A549 (cell line): ENCODE data around the gene LRRC7. TPM values are rescaled to one million over a fixed set of nuclear protein-coding genes. Genes with fewer than 3 reads are reported as not detected.

Experiments
- ATAC-seq, 2 experiments: fragments of 200-7000 bp in 1 of 2; fragments of >200 bp in 1 of 2; cut with Nextera tagmentation in 1 of 2; cut with Tn5 transposase in 1 of 2; 3 replicates each; pipeline versions ENCODE4 v1.8.0 to v1.9.1; 2018 to 2020; ENCODE audit warnings: mild to moderate bottlenecking in 1 of 2, moderate library complexity in 1 of 2
- CTCF ChIA-PET: fragments of 300-600 bp; sonication (Branson Sonifier 250); formaldehyde crosslinking; extraction: SDS; loops from one replicate; lab custom pipeline; 2021; ENCODE audit warnings: antibody characterized with exemption, inconsistent platforms; lab: Yijun Ruan, JAX
- POLR2A ChIA-PET: fragments of 350-600 bp; formaldehyde crosslinking; extraction: SDS; loops from one replicate; lab custom pipeline; 2021; ENCODE audit warnings: antibody characterized with exemption, inconsistent platforms; lab: Yijun Ruan, JAX
- DNase-seq, 2 experiments: peaks; one replicate each; pipeline versions ENCODE4 v3.0.0 to v3.0.0-alpha.2; 2011 to 2016; ENCODE audit warnings: low read depth in 1 of 2, low spot score in 1 of 2
- FAIRE-seq: peaks from 2 replicates; lab custom pipeline; 2011; peaks lifted over from hg19 to GRCh38; lab: Jason Lieb, UNC
- H3K27ac ChIP-seq, 2 experiments: fragments of >200 bp; sonication (Bioruptor Twin); formaldehyde crosslinking; 3 replicates each; pipeline ENCODE4 v1.5.1; 2016 to 2017
- H3K4me1 ChIP-seq: fragments of >200 bp; sonication (Bioruptor Twin); formaldehyde crosslinking; 3 replicates; pipeline ENCODE4 v1.6.1; 2016
- H3K4me2 ChIP-seq: fragments of >200 bp; sonication (Bioruptor Twin); formaldehyde crosslinking; 3 replicates; pipeline ENCODE4 v1.6.1; 2016
- H3K4me3 ChIP-seq: fragments of >200 bp; sonication (Bioruptor Twin); formaldehyde crosslinking; 3 replicates; pipeline ENCODE4 v1.5.1; 2016
- H3K9me3 ChIP-seq: fragments of >200 bp; sonication (Bioruptor Twin); formaldehyde crosslinking; 3 replicates; pipeline ENCODE4 v1.6.1; 2016
- CBX8 ChIP-seq: fragments of 200-600 bp; sonication (generic); IDR thresholded peaks from 2 replicates; pipeline ENCODE4 v1.6.1; 2016
- CTCF ChIP-seq: fragments of >200 bp; sonication (Bioruptor Twin); formaldehyde crosslinking; IDR thresholded peaks from 3 replicates; pipeline ENCODE4 v1.5.1; 2016
- HMGXB4 ChIP-seq: fragments of 250-450 bp; sonication (Bioruptor Pico); IDR thresholded peaks from 2 replicates; pipeline ENCODE4 v1.5.0; 2021; ENCODE audit warnings: mild to moderate bottlenecking, moderate library complexity, borderline replicate concordance
- HOXB13 ChIP-seq: fragments of 250-450 bp; sonication (Bioruptor Pico); IDR thresholded peaks from 2 replicates; pipeline ENCODE4 v1.5.0; 2020; ENCODE audit warnings: low read depth, mild to moderate bottlenecking, moderate library complexity
- HOXB5 ChIP-seq: fragments of 250-450 bp; sonication (Bioruptor Pico); IDR thresholded peaks from 2 replicates; pipeline ENCODE4 v1.5.0; 2020; ENCODE audit warnings: mild to moderate bottlenecking, moderate library complexity
- KDM1A ChIP-seq: fragments of 200-600 bp; sonication (generic); IDR thresholded peaks from 2 replicates; pipeline ENCODE4 v1.6.1; 2016; ENCODE audit warnings: low read depth, mild to moderate bottlenecking
- MAX ChIP-seq: IDR thresholded peaks from 2 replicates; pipeline ENCODE4 v1.6.1; 2012
- NPAS2 ChIP-seq: fragments of 250-450 bp; sonication (Bioruptor Pico); IDR thresholded peaks from 2 replicates; pipeline ENCODE4 v1.8.0; 2022; ENCODE audit warnings: mild to moderate bottlenecking, moderate library complexity, borderline replicate concordance
- PBX3 ChIP-seq: IDR thresholded peaks from 2 replicates; pipeline ENCODE4 v1.6.1; 2012
- RAD21 ChIP-seq, 2 experiments: fragments of >200 bp in 1 of 2; sonication (Bioruptor Twin) in 1 of 2; formaldehyde crosslinking in 1 of 2; IDR thresholded peaks in 1 of 2; conservative IDR thresholded peaks in 1 of 2; 2 replicates in 1 of 2; 3 replicates in 1 of 2; pipeline ENCODE4 v1.6.1; 2012 to 2018; ENCODE audit warnings: inconsistent platforms in 1 of 2
- RARB ChIP-seq: fragments of 250-450 bp; sonication (Bioruptor Pico); IDR thresholded peaks from 2 replicates; pipeline ENCODE4 v1.8.0; 2021; ENCODE audit warnings: mild to moderate bottlenecking, moderate library complexity
- SMC3 ChIP-seq: fragments of >200 bp; sonication (Bioruptor Twin); formaldehyde crosslinking; IDR thresholded peaks from 3 replicates; pipeline ENCODE4 v1.6.1; 2018; ENCODE audit warnings: inconsistent platforms
- TFCP2L1 ChIP-seq: fragments of 250-450 bp; sonication (Bioruptor Pico); IDR thresholded peaks from 2 replicates; pipeline ENCODE4 v1.5.0; 2021; ENCODE audit warnings: mild to moderate bottlenecking
- ZFP36 ChIP-seq: fragments of 450-650 bp; IDR thresholded peaks from 2 replicates; pipeline ENCODE4 v1.6.1; 2014; ENCODE audit warnings: borderline replicate concordance; ENCODE audit not compliant: partially characterized antibody
- WGBS: methylation state at CpG from one replicate; pipeline ENCODE4 v1.1.6; 2017; ENCODE audit errors: missing lambda C conversion rate; 5-methylcytosine and 5-hydroxymethylcytosine counted together
- polyA plus RNA-seq, 4 experiments: library from polyadenylated mRNA; depleted of rRNA in 3 of 4; stranded (reverse); fragments of >200 nt; fragmentation: RNase III in 1 of 4; extraction: RNeasy Plus Mini Kit Qiagen cat#74134 plus additional on column Dnase treatment in 1 of 4; gene quantifications; 2 replicates in 3 of 4; 3 replicates in 1 of 4; pipeline ENCODE4 v1.2.3, GENCODE V29; 2011 to 2017

Gene LRRC7
- polyA plus RNA-seq, 2 of the 4 experiments (the other 2 are of a cell fraction), result not detected

- ChIA-PET CTCF (no interaction called here), POLR2A (no interaction called here)
- Histone ChIP-seq H3K4me1 (no peaks in the 10 kb centered on the region), H3K27ac (no peak overlapping the region), H3K4me3 (no peak overlapping the region), H3K4me2 (no peak overlapping the region), H3K9me3 (no peaks in the 10 kb centered on the region)
- DNase-seq (no peak), FAIRE-seq (no peak), ATAC-seq (no peak)
- WGBS, result 0% methylated on average over 3 of the region's 3 CpGs
- TF ChIP-seq HOXB13 (CRISPR knock-in tag), result no peak
- TF ChIP-seq NPAS2, result no peak
- TF ChIP-seq CTCF, result no peak
- no peak for TF ChIP-seq MAX
- no peak for TF ChIP-seq SMC3
Observed at GRCh38 chr1:70090141-70090540, 522.4 kb downstream of the LRRC7 start.

GRCh38 chr1:70090875-70091274 is 523.2 kb downstream of the LRRC7 start:
- Histone ChIP-seq H3K4me1 (no peaks in the 10 kb centered on the region), H3K27ac (no peak overlapping the region), H3K4me3 (no peak overlapping the region), H3K9me3 (no peaks in the 10 kb centered on the region), H3K4me2 (no peak overlapping the region)
- ATAC-seq (no peak), DNase-seq (no peak), FAIRE-seq (no peak)
- no peak for TF ChIP-seq CBX8
- TF ChIP-seq PBX3, result no peak
- TF ChIP-seq HOXB5, result no peak
- TF ChIP-seq KDM1A, result no peak
- TF ChIP-seq HMGXB4 (CRISPR knock-in tag), result no peak
- no peak for TF ChIP-seq RAD21 (conservative IDR thresholded peaks at IDR 0.05 in 1 of 2, IDR thresholded peaks at IDR 0.05 in 1 of 2)
- TF ChIP-seq TFCP2L1 (CRISPR knock-in tag), result no peak
- WGBS, result 2% methylated on average over 2 of the region's 2 CpGs
- POLR2A ChIA-PET, result no interaction called here
- CTCF ChIA-PET, result no interaction called here

- ATAC-seq (no peak), DNase-seq (no peak), FAIRE-seq (no peak)
- no peak overlapping the region for H3K4me2 ChIP-seq
- no peaks in the 10 kb centered on the region for H3K9me3 ChIP-seq
- no peaks in the 10 kb centered on the region for H3K4me1 ChIP-seq
- POLR2A ChIA-PET, result no interaction called here
- H3K4me3 ChIP-seq, result no peak overlapping the region
- TF ChIP-seq HOXB13 (CRISPR knock-in tag), result no peak
- no peak for TF ChIP-seq RARB (CRISPR knock-in tag)
- TF ChIP-seq ZFP36, result no peak
- no peak overlapping the region for H3K27ac ChIP-seq
- CTCF ChIA-PET, result no interaction called here
Observed at GRCh38 chr1:70091811-70092210, 524.1 kb downstream of the LRRC7 start.

GRCh38 chr1:70092526-70092925 is 524.8 kb downstream of the LRRC7 start:
- FAIRE-seq, result no peak
- ATAC-seq, result no peak
- 7% methylated on average over 3 of the region's 3 CpGs for WGBS
- Histone ChIP-seq H3K4me3 (no peak overlapping the region), H3K4me1 (no peaks in the 10 kb centered on the region), H3K27ac (no peak overlapping the region), H3K9me3 (no peaks in the 10 kb centered on the region), H3K4me2 (no peak overlapping the region)
- no peak for DNase-seq
- CTCF ChIA-PET, result no interaction called here
- TF ChIP-seq ZFP36, result no peak
- POLR2A ChIA-PET, result no interaction called here
